ENCODE measurements around the gene RIPK3.

- no peak for TF ChIP-seq CTCF (IDR thresholded peaks at IDR 0.05)
- TF ChIP-seq POLR2A (IDR thresholded peaks at IDR 0.05): no peak
- TF ChIP-seq POLR2AphosphoS5 (IDR thresholded peaks at IDR 0.05): no peak
These were observed 39.5 kb upstream of the RIPK3 start for GRCh38 chr14:24378981-24379906.

All from prostate gland (tissue), 2 donors.